Esophagus squamous epithelium (tissue), 5 donors: ENCODE data around the gene CACNB2. TPM values are rescaled to one million over a fixed set of nuclear protein-coding genes. Genes with fewer than 3 reads are reported as not detected.

ENCODE experiments used
- DNase-seq: peaks from one replicate; lab custom pipeline; 2025; lab: John Stamatoyannopoulos, UW
- H3K27ac ChIP-seq, 4 donors: fragments of 200-600 bp; sonication (generic); one replicate each; pipeline ENCODE4 v1.5.1; 2016 to 2019; ENCODE audit warnings: mild to moderate bottlenecking in 1 of 4
- H3K27me3 ChIP-seq, 4 donors: fragments of 200-600 bp; sonication (generic); 1 replicate in 3 of 4; 2 replicates in 1 of 4; pipeline versions ENCODE4 v1.5.1 to v1.6.0; 2017 to 2021; ENCODE audit warnings: antibody characterized with exemption in 1 of 4
- H3K36me3 ChIP-seq, 3 donors: fragments of 200-600 bp; sonication (generic); one replicate each; pipeline ENCODE4 v1.5.1; 2016 to 2019
- H3K4me1 ChIP-seq, 3 donors: fragments of 200-600 bp; sonication (generic); one replicate each; pipeline ENCODE4 v1.5.1; 2017 to 2019
- H3K4me3 ChIP-seq, 4 donors: fragments of 200-600 bp; sonication (generic); 1 replicate in 3 of 4; 2 replicates in 1 of 4; pipeline ENCODE4 v1.5.1; 2016 to 2019; ENCODE audit warnings: mild to moderate bottlenecking in 2 of 4, moderate library complexity in 1 of 4
- H3K9me3 ChIP-seq, 3 donors: fragments of 200-600 bp; sonication (generic); one replicate each; pipeline ENCODE4 v1.5.1; 2016 to 2019
- CTCF ChIP-seq, 6 experiments: fragments of 450-650 bp in 4 of 6; fragments of 200-600 bp in 2 of 6; sonication (generic) in 2 of 6; IDR thresholded peaks; one replicate each; pipeline ENCODE4 v1.5.1; 2016 to 2019; ENCODE audit warnings: antibody characterized with exemption in 6 of 6, mild to moderate bottlenecking in 4 of 6, moderate library complexity in 4 of 6
- POLR2A ChIP-seq, 4 donors: fragments of 450-650 bp; IDR thresholded peaks; one replicate each; pipeline ENCODE4 v1.6.1; 2017; ENCODE audit warnings: antibody characterized with exemption in 4 of 4, mild to moderate bottlenecking in 4 of 4, moderate library complexity in 3 of 4
- WGBS, 2 donors: methylation state at CpG; one replicate each; pipeline ENCODE4 v1.1.5; 2018; 5-methylcytosine and 5-hydroxymethylcytosine counted together
- intact Hi-C: fragments of 100-400 bp; cut with DNase I; formaldehyde crosslinking; loops from one replicate; pipeline ENCODE4 v1.15.0; 2022
- total RNA-seq, 4 donors: library from RNA; depleted of rRNA; stranded (reverse); fragments of >200 nt; gene quantifications; one replicate each; pipeline ENCODE4 v1.1.0, GENCODE V29; 2016
- donor health status: DM: yes; HTN: yes; CAD: no.

CACNB2 gene
- total RNA-seq, 4 donors from 2014 or later = 0.91 to 37.0 (median 5.7) TPM

DNA sequence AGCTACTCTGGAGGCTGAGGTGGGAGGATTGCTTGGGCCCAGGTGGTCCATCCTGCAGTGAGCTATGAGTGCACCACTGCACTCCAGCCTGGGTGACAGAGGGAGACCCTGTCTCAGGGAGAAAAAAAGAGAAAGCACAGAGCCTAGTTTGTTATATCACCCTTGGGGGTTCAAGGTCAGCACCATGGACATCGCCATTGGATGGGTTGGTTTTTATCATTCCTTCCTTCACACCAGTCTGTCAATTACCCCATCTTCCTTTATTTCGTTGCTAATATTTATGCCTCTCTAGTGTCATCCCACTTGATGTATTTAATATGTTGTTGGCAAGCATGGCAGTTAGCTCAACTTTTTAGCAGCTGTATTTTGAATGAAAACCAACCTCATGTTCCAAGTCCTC lies 328.9 kb downstream of the CACNB2 start:
- no peak overlapping the region for H3K4me3 ChIP-seq
- intact Hi-C loops = no loop called here
- H3K36me3 ChIP-seq = no peaks in the 10 kb centered on the region
- WGBS, 2 donors = 59 to 73% methylated on average over 2 of the region's 2 CpGs
- H3K27ac ChIP-seq = no peak overlapping the region
- no peak for DNase-seq
- no peaks in the 10 kb centered on the region for H3K27me3 ChIP-seq
- no peaks in the 10 kb centered on the region for H3K9me3 ChIP-seq
- TF ChIP-seq CTCF (IDR thresholded peaks at IDR 0.05) = no peak
- no peak for TF ChIP-seq POLR2A (IDR thresholded peaks at IDR 0.05)
- H3K4me1 ChIP-seq = peaks cover 0 to 6% (median 0%) of the 10 kb centered on the region in 3 donors

- H3K36me3 ChIP-seq = no peaks in the 10 kb centered on the region
- H3K27ac ChIP-seq = peak overlapping the region in 3 of 4 donors; percentile 6 to 62 (median 19)
- H3K4me3 ChIP-seq = no peak overlapping the region
- H3K9me3 ChIP-seq = no peaks in the 10 kb centered on the region
- no peak for DNase-seq
- intact Hi-C loops = no loop called here
- no peaks in the 10 kb centered on the region for H3K27me3 ChIP-seq
- H3K4me1 ChIP-seq = peaks cover 0 to 6% (median 0%) of the 10 kb centered on the region in 3 donors
- 74 to 85% methylated on average over 5 of the region's 5 CpGs for WGBS, 2 donors
- TF ChIP-seq POLR2A (IDR thresholded peaks at IDR 0.05) (no peak), CTCF (IDR thresholded peaks at IDR 0.05) (no peak)
Observed at GRCh38 chr10:18472977-18473376, 332.8 kb downstream of the CACNB2 start.

- peaks cover 0 to 6% (median 0%) of the 10 kb centered on the region in 3 donors for H3K4me1 ChIP-seq
- 65 to 81% methylated on average over 12 of the region's 12 CpGs for WGBS, 2 donors
- intact Hi-C loops = no loop called here
- TF ChIP-seq POLR2A (IDR thresholded peaks at IDR 0.05) (no peak), CTCF (IDR thresholded peaks at IDR 0.05) (no peak)
- peak overlapping the region in 2 of 4 donors; percentile 6 to 48 for H3K27ac ChIP-seq
- H3K9me3 ChIP-seq = no peaks in the 10 kb centered on the region
- no peak for DNase-seq
- no peaks in the 10 kb centered on the region for H3K36me3 ChIP-seq
- H3K4me3 ChIP-seq = no peak overlapping the region
- H3K27me3 ChIP-seq = no peaks in the 10 kb centered on the region
Observed at GRCh38 chr10:18473424-18474117, 333.3 kb downstream of the CACNB2 start.

DNA sequence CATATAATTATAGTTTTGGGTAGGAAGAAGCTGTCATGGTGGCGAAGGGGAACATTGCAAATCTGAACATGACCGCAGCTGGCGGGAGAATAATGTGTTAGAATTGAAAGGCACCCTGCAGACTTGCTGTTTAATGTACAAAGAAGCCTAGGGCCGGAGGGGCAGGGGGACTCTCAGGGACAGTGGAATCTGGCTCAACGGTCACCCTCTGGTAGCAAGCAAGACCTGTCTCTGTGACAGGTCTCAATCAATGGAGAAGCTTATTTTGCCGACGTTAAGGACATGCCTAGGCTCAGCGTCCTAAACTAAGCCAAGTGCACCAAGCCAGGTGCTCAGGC lies 333.9 kb downstream of the CACNB2 start:
- H3K4me3 ChIP-seq = no peak overlapping the region
- H3K27me3 ChIP-seq = no peaks in the 10 kb centered on the region
- no peak overlapping the region for H3K27ac ChIP-seq
- intact Hi-C loops = no loop called here
- 85 to 90% methylated on average over 8 of the region's 8 CpGs for WGBS, 2 donors
- no peak for DNase-seq
- H3K4me1 ChIP-seq = peaks cover 0 to 6% (median 0%) of the 10 kb centered on the region in 3 donors
- H3K36me3 ChIP-seq = no peaks in the 10 kb centered on the region
- no peak for TF ChIP-seq CTCF (IDR thresholded peaks at IDR 0.05)
- TF ChIP-seq POLR2A (IDR thresholded peaks at IDR 0.05) = no peak
- no peaks in the 10 kb centered on the region for H3K9me3 ChIP-seq

GRCh38 chr10:18476076-18476647 lies 335.9 kb downstream of the CACNB2 start:
- WGBS, 2 donors = 79 to 82% methylated on average over 7 of the region's 7 CpGs
- Histone ChIP-seq H3K27ac (no peak overlapping the region), H3K4me3 (no peak overlapping the region), H3K36me3 (no peaks in the 10 kb centered on the region), H3K9me3 (no peaks in the 10 kb centered on the region), H3K27me3 (no peaks in the 10 kb centered on the region), H3K4me1 (peaks cover 0 to 6% (median 0%) of the 10 kb centered on the region in 3 donors)
- intact Hi-C loops = no loop called here
- no peak for DNase-seq
- TF ChIP-seq CTCF (IDR thresholded peaks at IDR 0.05) = no peak
- no peak for TF ChIP-seq POLR2A (IDR thresholded peaks at IDR 0.05)
